ENCODE results near the gene COL17A1.

COL17A1 gene

GRCh38 chr10:104036069-104036384, 49.7 kb downstream of the COL17A1 start:
- TF ChIP-seq REST (IDR thresholded peaks at IDR 0.05; ENCODE audit: insufficient read depth in 1 of 2, low read depth in 2 of 2, low read length in 2 of 2) = no peak
- no peak for TF ChIP-seq FOXP2 (optimal IDR thresholded peaks at IDR 0.05; ENCODE audit: borderline replicate concordance, extremely low read depth, extremely low read length, insufficient read depth)
- no peak for TF ChIP-seq TAF1 (IDR thresholded peaks at IDR 0.05; ENCODE audit: borderline replicate concordance, insufficient read depth, low read length)

GRCh38 chr10:104035194-104036068, 50.2 kb downstream of the COL17A1 start:
- no peak for TF ChIP-seq FOXP2 (optimal IDR thresholded peaks at IDR 0.05; ENCODE audit: borderline replicate concordance, extremely low read depth, extremely low read length, insufficient read depth)
- TF ChIP-seq TAF1 (IDR thresholded peaks at IDR 0.05; ENCODE audit: borderline replicate concordance, insufficient read depth, low read length) = no peak
- TF ChIP-seq POLR2AphosphoS5 (IDR thresholded peaks at IDR 0.05; ENCODE audit: low read depth, low read length) = no peak
- no peak for TF ChIP-seq REST (IDR thresholded peaks at IDR 0.05; ENCODE audit: insufficient read depth in 1 of 2, low read depth in 2 of 2, low read length in 2 of 2)
- no peak for TF ChIP-seq SIN3A (IDR thresholded peaks at IDR 0.05; ENCODE audit: borderline replicate concordance, insufficient read depth, low read length)

- no peak for TF ChIP-seq POLR2AphosphoS5 (IDR thresholded peaks at IDR 0.05; ENCODE audit: low read depth, low read length)
- no peak for TF ChIP-seq REST (IDR thresholded peaks at IDR 0.05; ENCODE audit: insufficient read depth in 1 of 2, low read depth in 2 of 2, low read length in 2 of 2)
Observed at GRCh38 chr10:104034401-104035193, 51.1 kb downstream of the COL17A1 start.

GRCh38 chr10:104033966-104034365, 51.7 kb downstream of the COL17A1 start:
- TF ChIP-seq TAF1 (IDR thresholded peaks at IDR 0.05; ENCODE audit: borderline replicate concordance, insufficient read depth, low read length) (no peak), SIN3A (IDR thresholded peaks at IDR 0.05; ENCODE audit: borderline replicate concordance, insufficient read depth, low read length) (no peak), FOXP2 (optimal IDR thresholded peaks at IDR 0.05; ENCODE audit: borderline replicate concordance, extremely low read depth, extremely low read length, insufficient read depth) (no peak), POLR2AphosphoS5 (IDR thresholded peaks at IDR 0.05; ENCODE audit: low read depth, low read length) (no peak), REST (IDR thresholded peaks at IDR 0.05; ENCODE audit: insufficient read depth in 1 of 2, low read depth in 2 of 2, low read length in 2 of 2) (no peak)

All from PFSK-1 (cell line).